SU-DHL-6 (cell line): Measurements from ENCODE around the gene PTPRC.
"Not testable (repeated sequence)": the region's sequence is repeated elsewhere in the genome, so short reads cannot be mapped to it uniquely, and the experiment has no call there.

Source experiments
- H2AFZ ChIP-seq: fragments of 200-600 bp; sonication (generic); 2 replicates; pipeline ENCODE4 v1.6.1; 2014; ENCODE audit warnings: low read depth, mild to moderate bottlenecking, moderate library complexity, mixed read lengths, antibody characterized with exemption, low read length; ENCODE audit not compliant: severe bottlenecking
- H3F3A ChIP-seq: fragments of 200-600 bp; shearing (Covaris generic); 2 replicates; pipeline ENCODE4 v1.6.0; 2016; ENCODE audit warnings: antibody characterized with exemption, mild to moderate bottlenecking; ENCODE audit not compliant: insufficient read depth
- H3K27ac ChIP-seq: fragments of 200-600 bp; sonication (generic); 2 replicates; pipeline ENCODE4 v1.5.1; 2016; ENCODE audit warnings: low read depth, mild to moderate bottlenecking, low read length, moderate library complexity, mixed read lengths
- H3K27me3 ChIP-seq: fragments of 200-600 bp; sonication (generic), shearing (Covaris generic); 2 replicates; pipeline ENCODE4 v1.6.0; 2014; ENCODE audit warnings: mild to moderate bottlenecking, low read length
- H3K36me3 ChIP-seq: fragments of 200-600 bp; sonication (generic); 2 replicates; pipeline ENCODE4 v1.6.1; 2014; ENCODE audit warnings: mild to moderate bottlenecking, low read length, mixed read lengths
- H3K4me2 ChIP-seq: fragments of 300-600, 200-600 bp; shearing (Covaris generic), sonication (generic); 2 replicates; pipeline ENCODE4 v1.6.0; 2014; ENCODE audit warnings: low read length, low read depth, mild to moderate bottlenecking; ENCODE audit not compliant: poor library complexity, severe bottlenecking
- H3K4me3 ChIP-seq: fragments of 200-600 bp; sonication (generic); 2 replicates; pipeline ENCODE4 v1.5.1; 2014; ENCODE audit warnings: antibody characterized with exemption, low read length, mild to moderate bottlenecking, mixed read lengths; ENCODE audit not compliant: insufficient read depth, poor library complexity, severe bottlenecking
- H3K79me2 ChIP-seq: fragments of 200-600 bp; sonication (generic); 2 replicates; pipeline ENCODE4 v1.6.1; 2014; ENCODE audit warnings: mild to moderate bottlenecking, low read length, moderate library complexity; ENCODE audit not compliant: insufficient read depth
- H3K9ac ChIP-seq: fragments of 200-600 bp; sonication (generic); 2 replicates; pipeline ENCODE4 v1.7.0; 2014; ENCODE audit warnings: mild to moderate bottlenecking, low read length
- H3K9me2 ChIP-seq: fragments of 200-600 bp; sonication (generic); replicated peaks from 2 replicates; pipeline ENCODE4 v1.6.1; 2014; ENCODE audit warnings: low read length; ENCODE audit not compliant: insufficient read depth
- H3K9me3 ChIP-seq: fragments of 200-600 bp; sonication (generic); 2 replicates; pipeline ENCODE4 v1.6.1; 2014; ENCODE audit warnings: low read length, mixed read lengths; ENCODE audit not compliant: insufficient read depth
- H4K20me1 ChIP-seq: fragments of 200-600 bp; sonication (generic); 2 replicates; pipeline ENCODE4 v1.6.1; 2014; ENCODE audit warnings: low read depth, mild to moderate bottlenecking, antibody characterized with exemption, low read length, moderate library complexity, mixed read lengths
- EZH2phosphoT487 ChIP-seq: fragments of 200-600 bp; sonication (generic), shearing (Covaris generic); conservative IDR thresholded peaks from 2 replicates; pipeline ENCODE4 v1.6.1; 2018; ENCODE audit warnings: mild to moderate bottlenecking, antibody characterized with exemption, low read length, moderate library complexity, mixed read lengths
- TF ChIP-seq, protein P1 (sequence below): fragments of 200-600 bp; sonication (generic); IDR thresholded peaks from one replicate; pipeline ENCODE4 v1.5.1; 2017; ENCODE audit warnings: antibody characterized with exemption, mild to moderate bottlenecking, low read length, moderate library complexity; ENCODE audit not compliant: insufficient read depth, poor library complexity, severe bottlenecking

The PTPRC gene

GRCh38 chr1:198600906-198601305 lies 37.9 kb upstream of the PTPRC start:
- Histone ChIP-seq H3K9me3 (no peaks in the 10 kb centered on the region), H3K36me3 (peaks cover 10% of the 10 kb centered on the region), H3K9ac (no peak overlapping the region), H3K27ac (no peak overlapping the region), H3F3A (peaks cover 20% of the 10 kb centered on the region), H3K27me3 (no peaks in the 10 kb centered on the region), H4K20me1 (no peaks in the 10 kb centered on the region), H3K4me2 (no peak overlapping the region), H3K9me2 (no peaks in the 10 kb centered on the region), H3K79me2 (peaks cover 28% of the 10 kb centered on the region), H2AFZ (no peak overlapping the region), H3K4me3 (no peak overlapping the region)
- TF ChIP-seq, protein P1, sequence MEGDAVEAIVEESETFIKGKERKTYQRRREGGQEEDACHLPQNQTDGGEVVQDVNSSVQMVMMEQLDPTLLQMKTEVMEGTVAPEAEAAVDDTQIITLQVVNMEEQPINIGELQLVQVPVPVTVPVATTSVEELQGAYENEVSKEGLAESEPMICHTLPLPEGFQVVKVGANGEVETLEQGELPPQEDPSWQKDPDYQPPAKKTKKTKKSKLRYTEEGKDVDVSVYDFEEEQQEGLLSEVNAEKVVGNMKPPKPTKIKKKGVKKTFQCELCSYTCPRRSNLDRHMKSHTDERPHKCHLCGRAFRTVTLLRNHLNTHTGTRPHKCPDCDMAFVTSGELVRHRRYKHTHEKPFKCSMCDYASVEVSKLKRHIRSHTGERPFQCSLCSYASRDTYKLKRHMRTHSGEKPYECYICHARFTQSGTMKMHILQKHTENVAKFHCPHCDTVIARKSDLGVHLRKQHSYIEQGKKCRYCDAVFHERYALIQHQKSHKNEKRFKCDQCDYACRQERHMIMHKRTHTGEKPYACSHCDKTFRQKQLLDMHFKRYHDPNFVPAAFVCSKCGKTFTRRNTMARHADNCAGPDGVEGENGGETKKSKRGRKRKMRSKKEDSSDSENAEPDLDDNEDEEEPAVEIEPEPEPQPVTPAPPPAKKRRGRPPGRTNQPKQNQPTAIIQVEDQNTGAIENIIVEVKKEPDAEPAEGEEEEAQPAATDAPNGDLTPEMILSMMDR = no peak
- no peak for TF ChIP-seq EZH2phosphoT487

DNA sequence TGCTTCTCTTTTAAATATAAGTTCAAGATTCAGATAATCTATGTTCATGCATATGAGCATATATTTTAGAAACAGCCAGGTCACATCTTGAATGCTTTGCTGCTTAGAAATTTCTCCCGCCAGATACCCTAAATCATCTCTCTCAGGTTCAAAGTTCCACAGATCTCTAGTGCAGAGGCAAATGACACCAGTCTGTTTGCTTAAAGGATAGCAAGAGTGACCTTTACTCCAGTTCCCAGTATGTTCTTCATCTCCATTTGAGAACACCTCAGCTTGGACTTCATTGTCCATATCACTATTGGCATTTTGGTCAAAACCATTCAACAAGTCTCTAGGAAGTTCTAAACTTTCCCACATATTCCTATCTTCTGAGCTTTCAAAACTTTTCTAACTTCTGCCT lies 37.5 kb upstream of the PTPRC start:
- H3K4me3 ChIP-seq, H3K27me3 ChIP-seq, H3K36me3 ChIP-seq, H3K27ac ChIP-seq, H3K4me2 ChIP-seq, H4K20me1 ChIP-seq, H3K9me2 ChIP-seq, H3K9ac ChIP-seq, H2AFZ ChIP-seq, H3K9me3 ChIP-seq: not testable (repeated sequence)
- Histone ChIP-seq H3K79me2 (peaks cover 24% of the 10 kb centered on the region), H3F3A (peaks cover 16% of the 10 kb centered on the region)

GRCh38 chr1:198601936-198602889 lies 36.6 kb upstream of the PTPRC start:
- Histone ChIP-seq H3K9ac (no peak overlapping the region), H4K20me1 (no peaks in the 10 kb centered on the region), H3K9me3 (no peaks in the 10 kb centered on the region), H3K79me2 (peaks cover 15% of the 10 kb centered on the region), H3K27ac (no peak overlapping the region), H3F3A (peaks cover 14% of the 10 kb centered on the region), H3K4me2 (no peak overlapping the region), H2AFZ (no peak overlapping the region), H3K9me2 (no peaks in the 10 kb centered on the region), H3K36me3 (no peaks in the 10 kb centered on the region), H3K4me3 (no peak overlapping the region), H3K27me3 (no peaks in the 10 kb centered on the region)
- TF ChIP-seq, protein P1 = no peak
- TF ChIP-seq EZH2phosphoT487 = no peak

DNA sequence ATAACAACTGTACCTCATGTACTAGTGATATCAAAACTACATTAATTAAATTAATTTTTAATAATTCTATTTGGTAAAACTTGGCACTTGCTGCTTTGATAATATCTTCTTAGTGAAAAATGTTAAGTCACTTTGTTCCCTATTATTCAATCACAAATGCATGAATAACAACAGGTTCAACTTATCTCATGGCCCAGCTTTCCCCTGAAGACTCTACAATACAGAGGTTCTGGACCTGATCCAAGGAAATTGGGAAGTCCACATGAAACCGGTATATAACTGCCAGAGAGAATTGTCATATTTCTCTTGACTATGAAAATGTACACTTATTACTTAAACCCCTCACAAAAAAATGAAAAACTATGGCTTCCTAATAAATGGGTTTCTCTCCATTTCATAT lies 33.9 kb upstream of the PTPRC start:
- H3K4me3 ChIP-seq = no peak overlapping the region
- no peaks in the 10 kb centered on the region for H4K20me1 ChIP-seq
- no peaks in the 10 kb centered on the region for H3K36me3 ChIP-seq
- H3K4me2 ChIP-seq = no peak overlapping the region
- TF ChIP-seq, protein P1 = no peak
- TF ChIP-seq EZH2phosphoT487 = no peak
- no peak overlapping the region for H3K27ac ChIP-seq
- H3K9ac ChIP-seq = no peak overlapping the region
- no peaks in the 10 kb centered on the region for H3K9me2 ChIP-seq
- H2AFZ ChIP-seq = no peak overlapping the region
- H3F3A ChIP-seq = no peaks in the 10 kb centered on the region
- H3K27me3 ChIP-seq = no peaks in the 10 kb centered on the region
- no peaks in the 10 kb centered on the region for H3K79me2 ChIP-seq
- no peaks in the 10 kb centered on the region for H3K9me3 ChIP-seq
